Vagina (tissue), 2 donors: ENCODE data around the gene TRA2B.

Experiments used
- POLR2AphosphoS5 ChIP-seq, 2 donors: sonication (generic); formaldehyde crosslinking; IDR thresholded peaks; one replicate each; pipeline ENCODE4 v1.9.0; 2017; ENCODE audit warnings: antibody characterized with exemption in 2 of 2, mild to moderate bottlenecking in 2 of 2, low read depth in 1 of 2; ENCODE audit not compliant: insufficient read depth in 1 of 2
- TF ChIP-seq, protein P1 (sequence below), 3 experiments: fragments of 450-650 bp in 2 of 3; fragments of 200-600 bp in 1 of 3; sonication (generic) in 1 of 3; IDR thresholded peaks; one replicate each; pipeline ENCODE4 v1.5.1; 2017 to 2019; ENCODE audit warnings: antibody characterized with exemption in 3 of 3, mild to moderate bottlenecking in 2 of 3, moderate library complexity in 2 of 3

DNA sequence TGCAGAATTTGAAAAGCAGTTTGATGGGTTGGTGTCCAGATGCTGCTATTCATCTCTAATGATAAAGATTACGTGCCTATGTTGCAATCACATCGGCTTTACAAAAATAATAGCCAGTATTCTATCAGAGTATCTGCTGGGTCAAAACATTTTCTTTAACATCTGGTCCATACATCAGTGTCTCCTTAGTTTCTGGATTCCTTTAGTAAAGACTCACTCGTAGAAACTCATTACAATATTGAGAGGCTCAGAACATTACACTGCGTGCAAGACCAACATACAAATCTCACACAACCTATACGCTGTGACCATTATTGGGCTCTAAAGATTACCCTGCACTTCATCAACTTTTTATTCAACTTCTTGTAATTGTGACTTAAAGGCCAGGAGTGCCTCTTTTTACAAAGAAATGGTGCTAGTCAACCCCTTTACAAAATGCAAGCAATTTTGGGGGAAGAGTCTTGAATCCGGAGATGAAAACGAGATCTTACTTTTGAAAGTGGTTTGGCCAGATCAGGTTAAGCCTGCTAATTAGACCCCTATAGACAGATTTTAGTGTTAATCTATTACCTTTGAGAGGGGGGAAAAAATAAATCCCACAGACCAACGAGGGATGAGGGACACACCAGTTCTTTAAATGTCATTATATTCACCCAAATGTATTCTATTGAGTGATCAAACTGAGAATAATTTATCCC lies 2.9 kb downstream of the TRA2B start:
- no peak for TF ChIP-seq POLR2AphosphoS5 (IDR thresholded peaks at IDR 0.05; ENCODE audit: insufficient read depth in 1 of 2, low read depth in 1 of 2)
- TF ChIP-seq, protein P1, sequence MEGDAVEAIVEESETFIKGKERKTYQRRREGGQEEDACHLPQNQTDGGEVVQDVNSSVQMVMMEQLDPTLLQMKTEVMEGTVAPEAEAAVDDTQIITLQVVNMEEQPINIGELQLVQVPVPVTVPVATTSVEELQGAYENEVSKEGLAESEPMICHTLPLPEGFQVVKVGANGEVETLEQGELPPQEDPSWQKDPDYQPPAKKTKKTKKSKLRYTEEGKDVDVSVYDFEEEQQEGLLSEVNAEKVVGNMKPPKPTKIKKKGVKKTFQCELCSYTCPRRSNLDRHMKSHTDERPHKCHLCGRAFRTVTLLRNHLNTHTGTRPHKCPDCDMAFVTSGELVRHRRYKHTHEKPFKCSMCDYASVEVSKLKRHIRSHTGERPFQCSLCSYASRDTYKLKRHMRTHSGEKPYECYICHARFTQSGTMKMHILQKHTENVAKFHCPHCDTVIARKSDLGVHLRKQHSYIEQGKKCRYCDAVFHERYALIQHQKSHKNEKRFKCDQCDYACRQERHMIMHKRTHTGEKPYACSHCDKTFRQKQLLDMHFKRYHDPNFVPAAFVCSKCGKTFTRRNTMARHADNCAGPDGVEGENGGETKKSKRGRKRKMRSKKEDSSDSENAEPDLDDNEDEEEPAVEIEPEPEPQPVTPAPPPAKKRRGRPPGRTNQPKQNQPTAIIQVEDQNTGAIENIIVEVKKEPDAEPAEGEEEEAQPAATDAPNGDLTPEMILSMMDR (IDR thresholded peaks at IDR 0.05) = no peak
